AG20443 (cell line): Measurements from ENCODE around the gene ZNF764.
"Not testable (repeated sequence)": the region's sequence is repeated elsewhere in the genome, so short reads cannot be mapped to it uniquely, and the experiment has no call there.

Source experiments
- DNase-seq: peaks from one replicate; pipeline ENCODE4 v3.0.0; 2012; ENCODE audit warnings: low spot score, mixed read lengths

The ZNF764 gene

GRCh38 chr16:30548416-30549253 is 9.5 kb downstream of the ZNF764 start:
- DNase-seq, result no peak

- DNase-seq, result no peak
Measured at GRCh38 chr16:30546115-30546514, 12.1 kb downstream of the ZNF764 start.

GRCh38 chr16:30543067-30543466 is 15.1 kb downstream of the ZNF764 start:
- no peak for DNase-seq

GRCh38 chr16:30541502-30542329 is 16.5 kb downstream of the ZNF764 start:
- peak; percentile 32 for DNase-seq

GRCh38 chr16:30540916-30541464 is 17.2 kb downstream of the ZNF764 start:
- not testable (repeated sequence) for DNase-seq

- DNase-seq, result not testable (repeated sequence)
Measured at GRCh38 chr16:30539986-30540526, 18.1 kb downstream of the ZNF764 start.

GRCh38 chr16:30539000-30539964 is 18.9 kb downstream of the ZNF764 start:
- DNase-seq, result no peak

GRCh38 chr16:30536391-30537024 is 21.7 kb downstream of the ZNF764 start:
- not testable (repeated sequence) for DNase-seq

GRCh38 chr16:30535777-30536190 is 22.4 kb downstream of the ZNF764 start:
- peak; percentile 90 for DNase-seq

GRCh38 chr16:30535106-30535776 is 22.9 kb downstream of the ZNF764 start:
- DNase-seq, result no peak

GRCh38 chr16:30534368-30535105 is 23.6 kb downstream of the ZNF764 start, which contains the start of gene ZNF747:
TSS of gene ZNF747 (minus strand) at chr16:30534858. CDS start at chr16:30534679, 179 bp downstream.
- DNase-seq, result peak; percentile 93

- DNase-seq, result peak; percentile 22
Measured at GRCh38 chr16:30533748-30534367, 24.3 kb downstream of the ZNF764 start.

GRCh38 chr16:30533146-30533522 is 25.0 kb downstream of the ZNF764 start:
- no peak for DNase-seq

- DNase-seq, result no peak
Measured at GRCh38 chr16:30532285-30533145, 25.7 kb downstream of the ZNF764 start.

- DNase-seq, result no peak
Measured at GRCh38 chr16:30530163-30531037, 27.8 kb downstream of the ZNF764 start.

- no peak for DNase-seq
Measured at GRCh38 chr16:30528799-30529457, 29.2 kb downstream of the ZNF764 start.
